Putamen (tissue), 1 donor: Measurements from ENCODE around the gene DFFA.
"Not testable (repeated sequence)": the region's sequence is repeated elsewhere in the genome, so short reads cannot be mapped to it uniquely, and the experiment has no call there.

Source experiments
- DNase-seq: peaks from one replicate; pipeline ENCODE4 v3.0.0-alpha.2; 2016; ENCODE audit warnings: low spot score

DFFA gene

DNA sequence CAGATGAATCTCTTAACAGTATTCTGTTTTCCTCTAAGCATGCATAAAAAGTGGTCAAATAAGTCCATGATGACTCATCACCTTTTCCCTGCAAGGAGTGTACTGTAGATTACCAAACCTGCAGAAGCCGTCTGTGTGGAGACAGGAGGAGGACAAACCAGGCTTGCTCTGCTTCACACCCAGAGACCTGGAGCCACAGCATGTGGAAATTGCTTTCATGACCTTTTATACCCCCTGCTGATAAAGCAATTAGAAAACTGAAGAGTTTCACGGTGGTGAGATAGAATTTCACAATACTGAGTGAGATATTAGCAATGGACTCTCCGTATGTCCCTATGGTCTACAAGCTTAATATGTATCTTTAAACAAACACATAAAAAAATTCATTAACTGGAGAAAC, 13.1 kb downstream of the DFFA start:
- no peak for DNase-seq

DNA sequence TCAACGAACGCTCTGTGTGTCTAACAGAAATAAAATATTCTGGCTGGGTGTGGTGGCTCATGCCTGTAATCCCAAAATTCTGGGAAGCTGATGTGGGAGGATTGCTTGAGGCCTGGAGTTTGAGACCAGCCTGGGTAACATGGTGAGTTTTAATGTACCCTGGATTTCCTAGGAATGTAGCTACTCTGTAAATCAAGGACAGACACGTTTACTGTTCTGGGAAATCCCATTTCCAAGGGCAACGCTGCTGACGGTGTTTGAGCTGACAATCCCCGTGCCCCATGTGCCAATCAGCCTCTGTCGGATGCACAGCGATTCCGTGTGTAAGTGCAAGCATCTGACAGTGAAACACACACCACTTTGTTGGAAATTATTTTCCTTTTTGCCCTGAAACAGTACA, 14.5 kb downstream of the DFFA start:
- DNase-seq: no peak

DNA sequence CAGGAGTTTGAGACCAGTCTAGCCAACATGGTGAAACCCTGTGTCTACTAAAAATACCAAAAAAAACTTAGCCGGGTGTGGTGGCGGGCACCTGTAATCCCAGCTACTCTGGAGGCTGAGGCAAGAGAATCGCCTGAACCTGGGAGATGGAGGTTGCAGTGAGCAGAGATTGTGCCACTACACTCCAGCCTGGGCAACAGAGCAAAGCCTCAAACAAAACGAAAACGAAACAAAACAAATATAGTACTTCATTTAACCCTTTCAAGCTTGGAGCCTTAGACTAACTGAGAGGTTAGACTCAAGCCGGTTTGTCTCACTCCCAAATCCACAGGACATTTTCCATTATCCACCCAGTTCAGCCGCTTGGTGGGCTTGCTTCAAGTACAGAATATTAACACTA, 14.9 kb downstream of the DFFA start:
- not testable (repeated sequence) for DNase-seq

DNA sequence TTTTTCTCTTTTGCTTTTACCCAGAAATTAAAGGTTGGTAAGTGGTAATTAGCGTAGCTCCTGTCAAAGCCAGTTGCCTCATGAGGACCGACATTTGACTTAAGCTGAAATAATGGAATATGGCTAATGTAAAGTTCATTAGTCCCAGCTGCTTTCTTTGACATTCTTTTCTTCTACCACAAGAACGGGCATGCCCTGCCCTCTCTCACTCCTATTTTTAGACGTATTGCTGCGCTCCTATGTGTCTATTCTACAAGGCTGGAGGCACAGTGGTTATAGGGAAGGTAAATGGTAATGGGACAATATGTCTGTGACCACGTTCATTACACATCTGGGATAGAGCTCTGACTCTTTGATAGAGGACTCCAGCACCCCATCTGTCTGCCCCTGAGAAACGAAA, 15.7 kb downstream of the DFFA start:
- no peak for DNase-seq

DNA sequence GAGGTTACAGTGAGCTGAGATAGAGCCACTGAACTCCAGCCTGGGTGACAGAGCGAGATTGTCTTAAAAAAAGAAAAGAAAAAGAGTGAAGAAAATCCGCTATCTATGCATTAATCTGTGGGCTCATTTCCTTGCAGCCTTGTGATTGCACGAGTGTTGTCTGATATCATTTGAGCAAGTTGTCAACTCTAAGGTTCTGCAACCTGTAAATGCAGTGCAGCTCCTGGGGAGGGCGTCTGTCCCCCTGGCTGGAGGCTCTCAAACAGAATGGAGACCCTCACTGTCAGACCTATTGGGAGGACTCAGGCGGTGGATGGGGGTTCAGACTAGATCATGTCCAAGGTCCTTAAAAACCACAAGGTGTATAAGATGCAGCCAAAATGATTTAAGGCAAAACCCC, 16.3 kb downstream of the DFFA start:
- DNase-seq: no peak

GRCh38 chr1:10451287-10451686, 21.0 kb downstream of the DFFA start:
- DNase-seq: no peak

GRCh38 chr1:10450836-10451235, 21.5 kb downstream of the DFFA start:
- no peak for DNase-seq

- no peak for DNase-seq
Measured at GRCh38 chr1:10450156-10450814, 22.0 kb downstream of the DFFA start.

GRCh38 chr1:10449751-10450150, 22.6 kb downstream of the DFFA start, which contains the start of gene CORT:
Gene CORT (plus strand): TSS chr1:10450031. CDS start chr1:10450224, 193 bp downstream.
- DNase-seq: no peak

DNA sequence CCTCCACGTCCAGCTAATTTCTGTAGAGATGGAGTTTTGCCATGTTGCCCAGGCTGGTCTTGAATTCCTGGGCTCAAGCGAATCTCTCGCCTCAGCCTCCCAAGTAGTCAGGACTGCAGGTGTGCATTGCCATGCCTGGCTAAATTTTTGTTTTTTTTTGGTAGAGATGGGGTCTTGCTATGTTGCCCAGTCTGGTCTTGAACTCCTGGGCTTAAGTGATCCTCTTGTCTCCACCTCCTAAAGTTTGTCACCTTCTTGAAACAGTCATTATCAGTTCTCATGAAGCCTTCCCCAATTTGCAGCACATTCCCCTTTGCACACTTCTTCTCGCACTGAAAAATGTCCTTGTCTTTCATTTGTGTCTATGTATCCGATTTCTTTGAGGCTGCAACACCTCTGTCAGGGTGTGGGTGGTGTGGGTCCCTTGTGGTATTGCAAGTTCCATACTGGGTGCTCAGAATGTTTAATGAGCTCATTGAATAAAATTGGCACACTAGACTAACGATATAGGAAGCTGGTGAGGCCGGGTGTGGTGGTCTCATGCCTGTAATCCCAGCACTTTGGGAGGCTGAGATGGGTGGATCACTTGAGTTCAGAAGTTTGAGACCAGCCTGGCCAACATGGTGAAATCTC, 25.4 kb downstream of the DFFA start:
- no peak for DNase-seq

GRCh38 chr1:10444795-10445397, 27.4 kb downstream of the DFFA start:
- DNase-seq: no peak

DNA sequence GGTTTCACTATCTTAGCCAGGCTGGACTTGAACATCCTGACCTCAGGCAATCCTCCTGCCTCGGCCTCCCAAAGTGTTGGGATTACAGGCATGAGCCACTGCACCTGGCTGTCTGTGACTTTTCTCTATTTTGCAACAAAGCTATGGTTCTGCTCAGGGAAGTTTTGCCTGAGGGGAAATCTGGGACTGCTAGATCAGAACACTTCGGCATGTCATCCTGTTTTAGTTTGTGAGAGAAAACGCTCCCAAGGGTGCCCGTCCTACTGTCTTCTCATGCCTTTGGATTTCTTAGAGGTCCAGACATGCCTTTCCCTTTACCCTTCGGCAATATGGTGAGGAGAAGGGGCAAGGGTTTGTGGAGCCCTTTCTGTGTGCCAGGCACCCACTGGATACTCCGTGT, 28.1 kb downstream of the DFFA start:
- no peak for DNase-seq

GRCh38 chr1:10440794-10441193, 31.5 kb downstream of the DFFA start:
- no peak for DNase-seq

DNA sequence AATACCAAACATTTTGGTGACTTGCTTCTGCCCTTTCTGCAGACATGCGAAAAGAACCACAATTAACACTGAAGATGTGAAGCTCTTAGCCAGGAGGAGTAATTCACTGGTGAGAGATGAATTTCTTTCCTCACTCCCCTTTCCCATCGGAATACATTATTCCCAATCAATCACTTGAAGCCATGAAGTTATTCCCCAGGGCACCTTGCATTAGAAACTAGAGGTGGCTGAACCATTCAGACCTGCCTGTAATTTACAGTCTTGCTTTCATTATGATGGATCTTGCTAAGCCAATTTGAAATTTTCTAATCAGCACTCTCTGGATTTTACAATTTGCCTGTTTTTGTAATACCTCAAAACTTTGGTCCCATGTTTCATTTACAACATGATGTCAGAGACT, 32.0 kb downstream of the DFFA start:
- no peak for DNase-seq

DNA sequence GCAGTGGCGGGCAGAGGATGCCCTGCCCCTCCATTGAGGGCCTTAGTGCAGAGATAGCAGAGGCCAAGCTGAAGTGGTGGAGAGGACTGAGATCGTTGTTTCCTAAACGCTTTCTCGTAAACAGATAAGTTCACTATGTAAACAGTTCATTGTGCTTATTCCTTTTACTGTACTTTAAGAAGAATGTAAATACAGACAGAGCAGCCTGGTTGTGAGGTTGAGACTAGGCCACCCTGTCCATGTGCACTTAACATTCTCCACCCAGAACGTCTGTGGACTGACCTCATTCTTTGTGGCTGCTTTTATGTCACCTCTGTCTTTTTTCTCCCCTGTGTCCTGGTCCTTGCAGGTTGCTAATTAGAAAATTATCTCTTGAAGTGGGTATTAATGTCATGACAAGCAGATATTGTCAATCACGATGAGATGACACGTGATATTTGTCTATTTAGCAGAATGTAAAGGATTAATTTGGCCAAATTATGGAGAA, 33.6 kb downstream of the DFFA start:
- no peak for DNase-seq

DNA sequence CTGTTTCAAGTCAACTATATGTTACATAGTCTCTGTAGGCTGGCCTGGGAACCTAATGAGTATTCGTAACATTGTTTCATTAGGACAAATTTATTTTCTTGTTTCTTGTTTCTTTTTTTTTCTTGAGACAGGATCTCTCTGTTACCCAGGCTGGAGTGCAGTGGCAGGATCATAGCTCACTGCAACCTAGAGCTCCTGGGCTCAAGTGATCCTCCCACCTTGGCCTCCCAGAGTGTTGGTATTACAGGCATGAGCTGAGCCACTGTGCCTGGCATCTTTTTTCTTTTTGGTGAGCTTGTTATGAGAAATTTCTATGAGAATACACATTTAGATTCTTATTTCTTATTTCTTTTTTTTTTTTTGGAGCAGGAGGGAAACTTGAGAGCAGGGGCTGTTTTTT, 35.3 kb downstream of the DFFA start:
- DNase-seq: no peak

- DNase-seq: peak; percentile 58
Measured at GRCh38 chr1:10434590-10434989, 37.7 kb downstream of the DFFA start.

DNA sequence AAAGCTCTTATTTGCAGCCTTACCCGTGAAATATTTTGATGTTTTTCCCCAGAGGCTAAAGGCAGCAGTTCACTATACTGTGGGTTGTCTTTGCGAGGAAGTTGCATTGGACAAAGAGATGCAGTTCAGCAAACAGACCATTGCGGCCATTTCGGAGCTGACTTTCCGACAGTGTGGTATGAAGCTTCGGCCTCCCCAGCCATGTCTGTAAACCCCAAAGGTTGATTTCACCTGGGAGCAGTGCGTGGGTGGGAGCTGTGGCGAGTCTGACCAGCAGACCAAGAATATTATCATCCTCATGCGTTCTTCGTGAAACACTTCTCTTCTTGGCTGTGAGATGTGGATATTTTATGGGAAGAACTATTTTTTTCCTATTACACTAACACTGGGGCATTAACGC, 38.5 kb downstream of the DFFA start:
- DNase-seq: no peak

- DNase-seq: no peak
Measured at GRCh38 chr1:10432910-10433700, 39.2 kb downstream of the DFFA start.

DNA sequence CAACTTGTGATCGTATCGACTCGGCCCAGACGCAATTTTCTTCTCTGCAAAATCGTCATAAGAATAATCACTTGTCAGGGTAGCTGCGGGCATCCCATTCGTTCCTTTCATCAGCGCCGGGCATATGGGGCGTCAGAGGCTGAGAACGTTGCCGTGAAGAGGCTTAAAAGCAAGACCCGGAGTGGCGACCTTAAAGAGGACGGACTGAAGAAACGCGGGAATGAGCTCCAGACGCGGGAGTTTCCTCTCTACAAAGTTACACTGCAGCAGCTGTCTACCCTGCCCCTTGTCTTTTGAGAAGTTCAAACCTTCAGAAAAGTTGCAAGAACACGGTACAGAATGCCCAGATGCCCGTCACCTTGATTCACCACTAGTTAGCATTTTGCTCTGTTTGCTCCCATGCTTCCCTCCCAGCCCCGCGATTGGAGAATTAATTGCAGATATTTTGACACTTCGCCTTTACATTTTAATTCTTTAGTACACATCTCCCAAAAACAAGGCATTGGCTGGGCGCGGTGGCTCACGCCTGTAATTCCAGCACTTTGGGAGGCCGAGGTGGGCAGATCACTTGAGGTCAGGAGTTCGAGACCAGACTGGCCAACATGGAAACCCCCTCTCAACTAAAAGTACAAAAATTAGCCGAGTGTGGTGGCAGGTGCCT, 41.1 kb downstream of the DFFA start:
- no peak for DNase-seq

DNA sequence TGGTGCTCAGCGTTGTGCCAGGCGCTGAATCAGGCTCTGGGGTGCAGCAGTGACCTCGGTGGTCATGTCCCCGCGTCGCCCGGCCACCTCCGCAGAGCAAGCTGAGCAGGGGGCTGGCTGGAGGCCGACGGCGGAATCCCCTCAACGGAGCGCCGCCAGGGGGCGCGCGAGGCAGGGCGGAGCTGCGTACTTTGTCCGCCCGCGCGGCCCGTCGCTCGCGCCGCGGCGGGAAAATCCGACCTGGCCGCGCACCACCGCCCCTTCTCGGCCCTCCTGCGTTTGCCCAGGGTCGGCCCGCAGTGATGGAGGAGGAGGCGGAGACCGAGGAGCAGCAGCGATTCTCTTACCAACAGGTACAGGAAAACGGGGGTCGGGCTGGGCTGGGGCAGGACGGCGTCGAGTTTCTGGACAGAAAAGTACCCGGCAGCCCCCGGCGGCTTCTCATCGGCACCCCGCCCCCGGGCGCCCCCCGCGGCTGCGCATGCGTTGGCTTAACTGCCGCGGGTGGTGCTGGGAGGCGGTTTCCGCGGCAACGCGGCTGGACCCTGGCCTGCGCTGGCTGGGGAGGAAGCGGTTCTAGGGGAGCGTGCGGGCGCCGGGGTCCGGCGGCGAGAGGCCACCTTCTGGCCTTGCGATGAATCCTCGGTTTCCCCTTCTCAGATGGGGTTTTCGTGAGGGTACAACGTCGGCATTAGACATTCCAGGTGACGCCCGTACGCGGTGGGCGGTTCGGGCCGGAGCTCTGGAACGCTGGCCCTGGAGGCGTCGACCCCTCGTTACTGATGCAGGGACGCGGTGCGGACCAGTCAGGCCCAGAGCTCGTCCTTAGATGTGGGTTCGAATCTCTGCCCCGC, 41.9 kb downstream of the DFFA start, which contains the start of gene CENPS:
TSS of gene CENPS (plus strand) at position 218 of the 854 bp plus-strand sequence. CDS start at position 303, 85 bp downstream.
- peak; percentile 86 for DNase-seq
